NCI-H82 (cell line): Measurements from ENCODE around the gene NECTIN3.
A peak's percentile ranks its signal among the peaks of the same experiment; 100 is the strongest.

Experiments used
- DNase-seq: peaks from one replicate; lab custom pipeline; 2025; lab: John Stamatoyannopoulos, UW

Gene NECTIN3

DNA sequence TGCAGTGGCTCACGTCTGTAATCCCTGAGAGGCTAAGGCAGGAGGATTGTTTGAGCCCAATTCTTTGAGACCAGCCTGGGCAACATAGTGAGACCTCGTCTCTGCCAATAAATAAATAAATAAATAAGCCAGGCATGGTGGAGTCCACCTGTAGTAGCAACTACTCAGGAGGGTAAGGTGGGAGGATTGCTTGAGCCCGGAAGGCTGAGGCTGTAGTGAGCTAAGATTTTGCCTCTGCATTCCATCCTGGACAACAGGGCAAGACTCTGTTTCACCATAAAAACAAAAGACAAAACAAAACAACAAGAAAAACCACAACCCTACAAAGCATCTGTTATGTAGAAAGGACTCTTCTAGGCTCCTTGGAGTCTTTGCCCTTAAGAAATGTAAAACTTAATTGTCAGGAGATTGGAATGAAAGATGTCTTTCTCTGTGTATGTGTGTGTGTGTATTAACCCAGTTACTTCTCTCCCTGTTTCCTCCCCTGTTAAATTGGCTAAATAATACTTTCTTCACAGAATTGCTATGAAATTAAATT lies 9.5 kb downstream of the NECTIN3 start:
- DNase-seq, result peak; percentile 24

DNA sequence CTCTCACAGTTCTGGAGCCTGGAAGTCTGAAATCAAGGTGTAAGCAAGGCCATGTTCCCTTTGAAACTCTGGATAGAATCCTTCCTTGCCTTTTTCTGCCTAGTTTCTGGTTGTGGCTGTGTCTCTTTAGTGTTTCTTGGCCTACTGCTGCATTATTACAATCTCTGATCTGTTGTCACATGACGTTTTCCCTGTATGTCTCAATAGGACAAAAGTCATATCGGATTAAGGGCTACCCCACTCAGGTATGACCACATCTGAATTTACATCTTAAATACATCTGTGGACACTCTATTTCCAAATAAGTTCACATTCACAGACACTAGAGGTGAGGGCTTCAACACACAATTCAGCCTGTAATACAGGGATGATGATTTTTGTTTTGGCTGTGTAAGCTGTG lies 13.3 kb downstream of the NECTIN3 start:
- DNase-seq, result no peak

DNA sequence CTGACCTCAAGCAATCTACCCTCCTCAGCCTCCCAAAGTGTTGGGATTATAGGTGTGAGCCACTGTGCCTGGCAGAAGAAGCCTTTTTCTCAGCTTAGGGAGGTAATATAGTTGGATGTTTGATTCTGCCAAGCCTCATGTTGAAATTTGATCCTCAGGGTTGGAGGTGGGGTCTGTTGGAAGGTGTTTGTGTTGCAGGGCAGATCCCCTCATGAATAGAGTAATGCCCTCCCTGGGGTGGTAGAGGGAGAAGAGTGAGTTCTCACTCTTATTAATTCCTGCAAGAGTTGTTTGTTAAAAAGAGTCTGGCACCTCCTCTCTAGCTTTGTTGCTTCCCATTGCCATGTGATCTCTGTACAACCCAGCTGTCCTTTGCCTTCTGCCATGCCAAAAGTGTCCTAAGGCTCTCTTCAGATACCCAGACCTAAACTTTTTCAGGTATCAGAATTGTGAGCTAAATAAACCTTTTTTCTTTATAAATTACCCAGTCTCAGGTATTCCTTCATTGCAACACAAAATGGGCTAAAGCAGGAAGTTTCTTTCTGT lies 16.4 kb downstream of the NECTIN3 start:
- DNase-seq, result no peak

DNA sequence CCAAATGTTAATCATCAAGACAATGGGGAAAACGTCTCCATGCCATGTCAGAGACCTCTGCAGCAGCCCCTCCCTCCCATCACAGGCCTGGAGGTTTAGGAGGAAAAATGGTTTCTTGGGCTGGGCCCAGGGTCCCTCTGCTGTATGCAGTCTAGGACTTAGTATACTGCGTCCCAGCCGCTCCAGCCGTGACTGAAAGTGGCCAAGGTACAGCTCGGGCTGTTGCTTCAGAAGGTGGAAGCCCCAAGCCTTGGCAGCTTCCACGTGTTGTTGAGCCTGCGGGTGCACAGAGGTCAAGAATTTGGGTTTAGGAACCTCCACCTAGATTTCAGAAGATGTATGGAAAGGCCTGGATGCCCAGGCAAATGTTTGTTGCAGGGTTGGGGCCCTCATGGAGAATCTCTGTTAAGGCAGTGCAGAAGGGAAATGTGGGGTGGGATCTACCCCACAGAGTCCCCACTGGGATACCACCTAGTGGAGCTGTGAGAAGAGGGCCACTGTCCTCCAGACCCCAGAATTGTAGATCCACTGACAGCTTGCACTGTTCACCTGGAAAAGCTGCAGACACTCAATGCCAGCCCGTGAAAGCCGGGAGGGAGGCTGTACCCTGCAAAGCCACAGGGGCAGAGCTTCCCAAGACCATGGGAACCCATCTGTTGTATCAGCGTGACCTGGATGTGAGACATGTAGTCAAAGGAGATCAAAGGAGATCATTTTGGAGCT lies 25.0 kb downstream of the NECTIN3 start:
- DNase-seq, result no peak

DNA sequence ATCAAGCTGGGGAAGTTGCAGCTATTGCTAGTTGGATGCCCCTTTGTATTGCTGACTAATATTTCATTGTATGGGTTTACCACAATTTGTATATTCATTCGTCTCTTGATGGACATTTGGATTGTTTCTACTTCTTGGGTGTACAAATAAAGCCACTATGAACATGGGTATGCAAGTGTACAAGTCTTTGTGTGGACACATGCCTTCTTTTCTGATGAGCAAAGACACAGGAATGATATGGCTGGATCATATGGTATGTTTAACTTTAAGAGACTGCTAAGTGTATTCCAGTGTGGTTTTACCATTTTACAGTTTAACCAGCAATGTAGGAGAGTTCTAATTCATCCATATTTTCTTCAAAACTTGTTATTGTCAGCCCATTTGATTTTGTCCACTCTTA lies 32.2 kb downstream of the NECTIN3 start:
- no peak for DNase-seq

DNA sequence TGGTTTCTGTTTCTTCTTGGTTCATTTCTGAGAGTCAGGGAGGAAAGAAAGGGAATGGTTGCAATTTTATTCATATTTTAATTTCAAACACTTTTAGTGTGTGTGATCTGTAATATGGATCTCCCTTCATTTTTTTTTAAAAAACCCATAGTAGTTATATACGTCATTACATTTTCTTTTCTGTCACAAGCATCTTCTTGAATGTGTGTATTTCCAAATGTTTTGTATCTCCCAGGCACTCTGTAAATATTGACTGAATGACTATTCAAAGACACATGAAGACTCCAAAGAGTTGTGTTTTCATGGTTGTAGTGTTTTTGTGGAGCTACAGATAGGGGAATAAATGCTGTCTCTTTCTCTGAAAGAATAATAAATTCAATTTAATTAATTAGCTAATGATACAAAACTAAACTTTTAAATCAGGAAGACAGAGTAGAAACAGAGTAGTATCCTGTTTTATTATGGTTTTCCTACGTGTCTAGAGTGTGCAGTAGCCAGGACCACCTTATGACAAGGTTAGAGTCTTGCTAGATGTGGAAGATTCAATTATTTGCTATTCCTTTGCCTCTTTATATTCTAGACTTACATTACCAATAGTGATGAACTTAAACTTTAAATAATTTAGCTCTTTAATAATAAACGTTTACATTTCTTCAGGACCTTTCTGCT lies 35.5 kb downstream of the NECTIN3 start:
- DNase-seq, result no peak

DNA sequence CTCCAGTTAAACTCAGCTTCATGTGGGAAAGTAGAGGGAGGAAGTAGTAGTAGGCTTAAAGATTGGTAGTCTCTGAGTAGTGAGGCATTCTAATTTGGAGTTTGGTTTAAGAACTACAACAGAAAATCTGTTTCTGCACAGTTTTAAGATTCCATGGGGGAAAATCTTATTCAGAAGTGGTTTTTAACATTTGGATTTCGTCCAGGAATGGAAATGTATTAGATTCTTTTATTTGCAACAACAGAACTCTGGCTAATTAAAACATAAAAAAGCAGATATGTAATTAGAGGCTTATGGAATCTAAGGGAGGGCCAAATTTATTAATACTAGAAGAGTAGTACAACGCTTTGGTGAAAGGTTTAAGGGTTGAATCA lies 36.0 kb downstream of the NECTIN3 start:
- no peak for DNase-seq

DNA sequence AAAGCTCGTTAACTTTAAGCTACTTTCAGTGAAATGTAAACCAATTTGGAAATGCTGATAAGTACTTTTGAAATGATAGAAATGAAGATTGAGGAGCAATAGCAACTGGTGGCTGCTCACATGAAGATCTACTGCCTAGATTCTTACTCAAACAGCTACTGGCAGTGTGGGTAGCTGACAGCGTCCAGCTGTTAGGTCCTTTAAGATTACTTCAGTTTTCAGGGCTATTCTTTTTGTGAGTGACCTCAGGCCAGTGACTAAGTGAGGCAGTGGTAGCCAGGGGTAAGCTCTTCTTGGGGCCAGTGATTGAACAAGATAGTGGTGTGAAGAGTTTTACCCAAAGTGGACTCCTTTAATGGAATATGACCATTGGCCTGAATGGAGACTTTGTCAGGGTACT lies 41.3 kb downstream of the NECTIN3 start:
- DNase-seq, result no peak

DNA sequence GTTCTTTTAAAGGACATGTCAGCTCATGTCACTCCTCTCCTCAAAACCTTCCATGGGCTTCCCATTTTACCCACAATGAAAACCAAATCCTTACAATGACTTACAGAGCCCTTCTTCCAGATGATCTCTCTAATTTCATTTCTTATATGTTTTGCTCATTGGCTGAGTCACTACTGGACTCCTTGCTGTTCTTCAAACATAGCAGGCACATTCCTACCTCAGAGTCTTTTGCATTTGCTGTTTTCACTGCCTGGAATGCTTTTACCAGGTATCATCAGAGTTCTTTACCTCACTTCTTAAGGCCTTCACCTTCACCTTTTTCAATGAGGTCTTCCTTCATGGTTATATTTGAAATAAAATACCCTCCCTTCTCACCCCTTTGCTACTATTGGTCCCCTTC lies 57.3 kb downstream of the NECTIN3 start:
- DNase-seq, result no peak

DNA sequence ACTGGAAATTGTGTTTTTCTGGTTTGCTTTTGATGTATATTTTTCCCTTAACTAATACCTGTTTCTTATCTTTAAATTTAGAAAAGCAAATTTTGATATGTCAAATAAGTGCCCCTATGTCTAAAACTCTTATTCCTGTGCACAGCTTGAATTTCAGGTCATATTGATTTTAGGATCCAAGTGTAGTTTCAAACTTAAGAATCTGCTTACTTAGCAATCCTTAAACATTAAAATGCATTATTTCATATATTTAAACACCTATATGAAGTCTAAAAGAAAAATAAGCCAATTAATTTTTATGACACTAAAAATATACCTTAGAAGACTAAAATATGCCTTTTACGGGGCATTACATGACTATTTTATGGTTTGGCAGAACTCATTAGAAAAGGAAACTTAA lies 59.2 kb downstream of the NECTIN3 start:
- no peak for DNase-seq

DNA sequence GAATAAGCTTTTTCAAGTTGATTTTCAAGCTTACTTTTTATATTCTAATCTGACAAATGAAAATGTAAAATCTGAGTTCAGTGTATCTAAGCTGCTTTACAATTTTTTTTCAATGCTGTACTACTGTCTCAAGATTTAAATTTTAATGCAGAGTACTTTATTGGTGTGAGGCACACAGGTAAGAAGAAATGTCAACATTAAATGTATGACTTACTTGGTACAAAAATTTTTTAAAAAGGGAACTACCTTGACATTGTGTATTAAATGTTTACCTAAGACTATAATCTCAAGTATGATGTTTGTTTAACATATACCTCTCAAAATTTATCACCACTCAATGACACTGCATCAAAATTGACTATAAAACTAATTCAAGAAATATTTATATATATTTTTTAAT lies 62.7 kb downstream of the NECTIN3 start:
- DNase-seq, result no peak

DNA sequence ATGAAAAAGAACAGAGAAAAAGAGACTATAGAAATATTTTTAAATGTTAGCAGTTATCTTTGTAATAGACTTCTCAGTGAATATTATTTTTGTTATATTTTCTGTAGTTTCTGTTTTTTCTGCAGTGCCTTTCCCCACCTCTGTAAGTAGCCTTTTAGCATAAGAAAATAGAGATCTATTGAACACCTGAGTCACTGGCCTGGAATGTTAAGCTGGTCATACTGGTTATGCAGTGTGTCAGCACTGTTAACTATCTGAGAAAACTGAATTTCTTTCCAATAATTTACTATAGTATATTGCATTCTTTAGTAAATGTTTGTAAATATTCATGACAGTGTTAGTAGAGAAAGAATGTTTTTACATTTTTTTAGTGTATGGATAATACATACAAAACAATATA lies 79.8 kb downstream of the NECTIN3 start:
- peak; percentile 8 for DNase-seq

DNA sequence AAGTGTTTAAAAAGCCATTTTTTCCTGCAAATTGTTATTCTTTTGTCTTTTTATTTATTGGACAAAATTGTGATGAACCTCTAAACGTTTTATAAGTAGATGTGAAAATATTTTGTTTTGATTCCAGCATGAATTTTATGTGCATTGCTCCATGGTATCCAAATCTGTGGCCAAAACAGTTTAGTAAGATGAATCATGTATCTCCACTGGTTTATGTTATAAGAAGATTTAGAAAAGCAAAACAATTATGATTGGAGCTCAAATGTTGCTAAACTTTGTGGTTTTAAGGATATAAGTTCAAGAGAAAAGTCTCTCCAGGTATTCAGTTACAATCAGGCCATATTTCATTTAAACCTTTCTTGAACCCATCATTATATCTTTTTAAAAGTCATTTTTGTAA lies 80.9 kb downstream of the NECTIN3 start:
- DNase-seq, result no peak

DNA sequence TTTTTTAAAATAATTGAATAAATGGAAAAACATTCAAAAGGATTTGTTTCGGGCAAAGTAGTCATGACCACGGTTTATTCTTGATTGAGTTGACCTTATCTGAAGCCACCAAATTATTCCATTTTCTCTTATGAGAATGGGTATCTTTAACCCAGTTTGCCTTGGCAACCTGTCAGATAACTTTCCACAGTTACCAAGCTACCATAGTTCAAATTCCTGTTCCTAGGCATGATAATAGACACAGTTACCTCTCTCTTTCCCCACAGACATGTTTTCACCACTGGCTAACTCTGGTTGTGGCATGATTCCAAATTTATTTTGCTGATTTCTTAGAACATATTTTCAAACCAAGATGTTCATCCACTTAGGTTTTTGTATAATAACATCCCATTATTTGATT lies 84.9 kb downstream of the NECTIN3 start:
- DNase-seq, result no peak

DNA sequence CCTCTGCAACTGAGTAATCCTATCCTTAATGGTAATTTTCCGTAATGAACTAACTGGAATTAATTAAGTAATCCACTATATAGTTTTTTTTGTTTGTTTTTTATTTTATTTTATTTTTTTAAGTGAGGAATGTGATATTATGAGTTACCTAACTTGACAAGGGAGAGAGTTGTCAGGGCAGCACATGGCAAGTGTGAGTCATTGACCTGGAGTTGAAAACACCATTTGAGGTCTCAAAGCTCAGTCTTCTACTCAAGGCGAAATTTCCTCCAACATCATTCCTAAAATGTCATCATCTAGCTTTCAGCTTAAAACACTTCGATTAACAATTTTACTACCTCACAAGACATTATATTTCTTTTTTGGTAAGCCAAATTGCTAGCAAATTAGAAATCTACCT lies 87.8 kb downstream of the NECTIN3 start:
- no peak for DNase-seq

DNA sequence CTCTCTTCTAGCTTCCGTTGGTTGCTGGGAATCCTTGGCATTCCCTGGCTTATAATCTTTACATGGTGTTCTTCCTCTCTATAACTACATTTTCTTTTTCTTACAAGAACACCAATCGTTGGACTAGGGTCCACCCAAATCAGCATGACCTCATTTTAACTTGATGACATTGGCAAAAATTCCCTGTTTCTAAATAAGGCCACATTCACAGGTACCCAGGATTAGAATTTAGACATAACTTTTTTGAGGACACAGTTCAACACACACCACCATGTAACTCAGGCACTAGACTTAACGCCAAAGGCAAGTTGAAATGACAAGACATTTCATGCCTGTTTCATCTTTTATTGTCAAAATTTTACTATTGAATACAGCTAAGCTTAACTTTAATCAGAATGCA lies 93.0 kb downstream of the NECTIN3 start:
- DNase-seq, result no peak

DNA sequence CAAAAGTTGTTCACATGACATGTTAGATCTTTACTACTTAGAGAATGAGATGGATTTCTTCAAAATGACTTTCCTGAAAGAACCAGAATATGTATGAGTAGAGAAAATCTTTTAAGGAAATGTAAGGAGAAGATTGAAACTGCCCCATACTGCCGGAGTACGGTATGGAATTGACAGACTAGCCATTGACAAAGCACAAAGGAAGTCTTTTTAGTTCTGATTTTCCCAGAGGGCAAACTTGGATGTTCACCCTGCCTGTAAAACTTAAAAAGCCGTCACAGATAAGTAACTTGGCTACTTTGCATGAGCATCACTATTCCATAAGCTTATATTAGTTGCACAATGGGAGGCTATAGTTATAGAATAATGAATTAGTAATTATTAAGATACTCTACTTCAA lies 93.8 kb downstream of the NECTIN3 start:
- DNase-seq, result no peak

DNA sequence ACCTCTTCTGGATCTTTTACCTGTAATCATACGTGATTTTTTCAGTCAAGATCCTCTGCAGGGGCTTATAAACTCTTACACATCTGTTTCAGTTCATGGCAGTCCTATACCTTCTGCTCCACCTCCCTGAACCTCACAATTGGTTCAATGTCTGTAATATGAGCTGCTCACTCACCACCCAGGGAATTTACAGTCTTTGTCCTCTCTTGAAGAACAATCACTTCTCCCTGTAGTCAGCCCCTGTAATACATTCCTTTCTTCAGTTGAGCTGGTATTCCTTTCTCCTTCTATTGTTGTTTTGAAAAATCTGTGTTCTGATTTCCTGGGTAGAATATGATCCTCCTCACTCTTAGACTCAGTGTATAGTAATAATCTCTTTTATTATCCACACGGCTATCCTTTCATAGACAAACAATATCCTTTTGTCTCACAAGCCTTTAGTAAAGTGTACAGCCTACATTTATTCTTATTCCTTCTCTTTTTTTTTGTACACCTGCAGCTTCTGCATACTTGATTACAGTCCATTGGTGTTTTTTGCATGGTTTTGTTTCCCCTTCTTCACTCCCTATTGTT lies 101.8 kb downstream of the NECTIN3 start:
- peak; percentile 63 for DNase-seq

DNA sequence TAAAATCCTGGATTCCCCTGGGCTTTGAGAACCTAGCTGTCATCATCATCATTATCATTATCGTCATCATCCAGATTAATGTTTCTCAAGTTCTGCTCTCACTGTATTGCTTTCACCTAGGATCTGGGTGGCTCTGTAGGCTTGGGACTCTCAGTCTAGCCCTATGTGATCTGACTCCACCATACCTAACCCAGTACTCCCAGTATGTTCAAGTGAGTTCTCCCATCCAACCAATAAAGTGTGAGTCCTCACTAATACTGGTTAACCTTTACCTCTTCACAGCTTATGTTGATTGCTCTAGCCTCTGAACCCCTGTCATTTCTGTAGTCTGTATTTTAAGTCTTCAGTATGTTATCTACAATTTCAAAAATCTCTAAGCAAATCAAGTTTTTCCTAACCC lies 102.3 kb downstream of the NECTIN3 start:
- DNase-seq, result peak; percentile 27

DNA sequence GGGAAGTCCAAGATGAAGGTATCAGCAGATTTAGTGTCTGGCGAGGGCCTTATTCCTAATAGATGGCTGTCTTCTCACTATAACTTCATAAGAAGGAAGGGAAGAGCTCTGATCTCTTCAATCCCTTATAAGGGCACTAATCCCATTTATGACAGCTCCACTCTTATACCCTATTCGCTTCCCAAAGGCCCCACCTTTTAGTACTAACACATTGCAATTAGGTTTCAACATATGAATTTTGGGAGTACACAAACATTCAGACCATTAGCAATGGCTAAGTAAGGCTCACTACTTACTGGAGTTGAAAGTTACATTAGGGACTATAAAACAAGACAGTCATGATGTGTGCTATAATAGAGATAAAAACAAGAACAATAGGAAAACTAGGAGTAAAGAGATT lies 118.9 kb downstream of the NECTIN3 start:
- peak; percentile 44 for DNase-seq

DNA sequence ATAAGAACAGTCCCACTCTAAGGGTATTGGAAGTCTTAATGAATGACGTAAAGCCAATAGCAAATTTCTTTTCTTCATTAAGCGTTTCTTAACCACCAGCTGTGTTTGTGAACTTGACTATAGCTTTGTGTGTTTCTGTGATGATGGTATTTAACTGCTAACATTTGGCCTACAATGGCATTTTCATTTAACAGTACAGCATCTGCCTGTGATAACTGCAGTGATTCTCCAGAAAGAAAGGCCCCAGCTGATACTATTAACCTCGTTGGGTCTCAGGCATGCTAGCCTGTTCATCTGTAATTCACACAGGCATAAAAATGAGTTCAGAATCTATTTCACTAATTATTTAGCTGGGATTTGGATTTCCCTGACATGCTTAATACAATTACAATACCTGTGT lies 121.9 kb downstream of the NECTIN3 start:
- peak; percentile 8 for DNase-seq

DNA sequence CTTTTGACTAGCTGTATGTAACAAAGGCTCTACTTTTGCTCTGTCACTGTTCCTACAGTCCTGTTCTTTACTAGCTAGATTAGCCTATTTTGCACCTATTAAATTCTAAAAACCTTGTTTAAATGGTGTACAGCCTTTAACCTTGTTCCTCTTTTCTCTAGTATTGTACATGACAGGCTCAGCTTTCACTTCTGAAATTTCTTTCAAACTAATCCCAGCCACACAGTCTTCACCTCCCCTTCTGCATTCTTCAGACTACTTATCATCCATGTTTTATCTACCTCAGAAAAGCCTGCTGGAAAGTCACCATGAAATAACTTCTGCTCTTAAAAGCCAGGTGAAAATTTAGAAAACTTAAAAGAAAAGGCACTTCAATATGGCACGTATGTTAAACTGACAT lies 122.4 kb downstream of the NECTIN3 start:
- no peak for DNase-seq

DNA sequence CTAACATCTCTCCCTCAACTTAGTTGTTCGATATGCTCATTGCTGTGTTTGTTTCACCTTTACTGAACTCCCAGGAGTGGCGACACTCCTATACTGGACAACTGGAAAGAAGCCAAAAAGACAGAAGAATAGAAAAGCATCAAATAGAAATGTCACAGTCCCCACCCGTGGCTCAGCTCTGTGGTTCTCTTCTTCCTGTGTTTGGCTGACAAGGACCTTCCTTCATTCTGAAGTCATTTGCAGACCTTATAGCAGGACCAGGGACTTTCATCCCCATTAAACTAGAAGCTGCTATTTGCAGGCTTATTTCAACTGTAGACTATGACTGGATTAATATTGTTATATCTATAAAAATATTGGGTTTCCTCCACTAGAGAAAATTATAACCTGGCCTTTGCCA lies 125.9 kb downstream of the NECTIN3 start:
- no peak for DNase-seq
